Endothelial cell of umbilical vein (primary cell): Measurements from ENCODE around the gene DNAH11. TPM values are rescaled to one million over a fixed set of nuclear protein-coding genes. Genes with fewer than 3 reads are reported as not detected.

Source experiments
- BruUV-seq: library from RNA; stranded (reverse); fragments of 400-500 nt; replicated peaks from 2 replicates; lab custom pipeline; 2021; lab: Mats Ljungman, UMichigan
- CTCF ChIA-PET: fragments of 300-600, 350-600 bp; sonication (Branson Sonifier 250); formaldehyde crosslinking; loops from one replicate; lab custom pipeline; 2021; ENCODE audit warnings: antibody characterized with exemption, inconsistent platforms; lab: Charles Lee
- POLR2A ChIA-PET: fragments of 300-600, 350-600 bp; sonication (Branson Sonifier 250); formaldehyde crosslinking; loops from one replicate; lab custom pipeline; 2021; ENCODE audit warnings: antibody characterized with exemption, inconsistent platforms; lab: Charles Lee
- DNase-seq: peaks from one replicate; pipeline ENCODE4 v3.0.0-alpha.2; 2011; ENCODE audit warnings: low read depth, low spot score
- FAIRE-seq: peaks from 2 replicates; lab custom pipeline; 2011; peaks lifted over from hg19 to GRCh38; lab: Jason Lieb, UNC
- H2AFZ ChIP-seq: 2 replicates; pipeline ENCODE4 v1.6.0; 2012; ENCODE audit warnings: low read depth, low read length, control low read depth, inconsistent platforms
- H3K27ac ChIP-seq: 2 replicates; pipeline ENCODE4 v1.5.1; 2011; ENCODE audit warnings: low read depth, mild to moderate bottlenecking, control low read depth, low read length, moderate library complexity; ENCODE audit not compliant: insufficient read depth
- H3K27me3 ChIP-seq, 2 experiments: 2 replicates each; pipeline versions ENCODE4 v1.6.0 to v1.6.1; 2011; ENCODE audit warnings: low read length in 2 of 2, mixed read lengths in 1 of 2; ENCODE audit not compliant: control insufficient read depth in 2 of 2, insufficient read depth in 2 of 2
- H3K36me3 ChIP-seq, 2 experiments: 2 replicates in 1 of 2; 3 replicates in 1 of 2; pipeline ENCODE4 v1.5.1; 2011; ENCODE audit warnings: low read length in 2 of 2, mild to moderate bottlenecking in 1 of 2, moderate library complexity in 1 of 2; ENCODE audit not compliant: control insufficient read depth in 2 of 2, insufficient read depth in 2 of 2; ENCODE audit errors: extremely low read depth in 1 of 2
- H3K4me1 ChIP-seq: 3 replicates; pipeline ENCODE4 v1.5.1; 2011; ENCODE audit warnings: mild to moderate bottlenecking, low read length; ENCODE audit not compliant: control insufficient read depth, insufficient read depth; ENCODE audit errors: extremely low read depth
- H3K4me2 ChIP-seq: 2 replicates; pipeline ENCODE4 v1.6.1; 2011; ENCODE audit warnings: low read length, control low read depth, mixed read lengths; ENCODE audit not compliant: insufficient read depth
- H3K4me3 ChIP-seq, 3 experiments: fragments of 200-600 bp in 1 of 3; sonication (generic), shearing (Covaris generic) in 1 of 3; replicated peaks in 1 of 3; 2 replicates each; pipeline ENCODE4 v1.5.1; 2011 to 2016; ENCODE audit warnings: control low read depth in 3 of 3, low read length in 3 of 3, mild to moderate bottlenecking in 2 of 3, inconsistent platforms in 1 of 3, low read depth in 1 of 3, moderate library complexity in 1 of 3; ENCODE audit not compliant: insufficient read depth in 1 of 3
- H3K79me2 ChIP-seq: 2 replicates; pipeline ENCODE4 v1.6.0; 2012; ENCODE audit warnings: low read length, inconsistent platforms; ENCODE audit not compliant: control insufficient read depth, insufficient read depth
- H3K9ac ChIP-seq: replicated peaks from 2 replicates; pipeline ENCODE3; 2011; ENCODE audit warnings: low read length, control low read depth; ENCODE audit not compliant: insufficient read depth; ENCODE audit errors: extremely low read depth
- H3K9me1 ChIP-seq: replicated peaks from 3 replicates; pipeline ENCODE4 v1.6.0; 2011; ENCODE audit warnings: mild to moderate bottlenecking, low read length; ENCODE audit not compliant: control insufficient read depth, insufficient read depth; ENCODE audit errors: extremely low read depth
- H3K9me3 ChIP-seq: replicated peaks from 2 replicates; pipeline ENCODE4 v1.5.1; 2012; ENCODE audit warnings: low read length, inconsistent platforms; ENCODE audit not compliant: control insufficient read depth, insufficient read depth
- H4K20me1 ChIP-seq: replicated peaks from 2 replicates; pipeline ENCODE3; 2011; ENCODE audit warnings: mild to moderate bottlenecking, low read length; ENCODE audit not compliant: control insufficient read depth, insufficient read depth; ENCODE audit errors: extremely low read depth
- CTCF ChIP-seq, 2 donors: IDR thresholded peaks; 1 replicate in 1 of 2; 2 replicates in 1 of 2; pipeline ENCODE4 v1.5.1; 2011; ENCODE audit warnings: low read length in 2 of 2, mild to moderate bottlenecking in 2 of 2, moderate library complexity in 2 of 2, control low read depth in 1 of 2, inconsistent platforms in 1 of 2, low read depth in 1 of 2; ENCODE audit not compliant: insufficient read depth in 1 of 2; ENCODE audit errors: extremely low read depth in 1 of 2
- EZH2 ChIP-seq: IDR thresholded peaks from 2 replicates; pipeline ENCODE4 v1.6.1; 2012; ENCODE audit warnings: borderline replicate concordance, low read depth, mild to moderate bottlenecking, moderate library complexity, low read length, inconsistent platforms; ENCODE audit not compliant: severe bottlenecking
- FOS ChIP-seq: IDR thresholded peaks from 2 replicates; pipeline ENCODE4 v1.6.1; 2011; ENCODE audit warnings: mild to moderate bottlenecking, low read length, moderate library complexity, borderline replicate concordance; ENCODE audit not compliant: insufficient read depth
- GATA2 ChIP-seq: IDR thresholded peaks from 2 replicates; pipeline ENCODE4 v1.7.0; 2011; ENCODE audit warnings: low read depth, mild to moderate bottlenecking, moderate library complexity, mixed read lengths, low read length; ENCODE audit not compliant: insufficient read length, insufficient read depth
- JUN ChIP-seq: IDR thresholded peaks from 2 replicates; pipeline ENCODE4 v1.6.1; 2011; ENCODE audit warnings: borderline replicate concordance, low read depth; ENCODE audit not compliant: insufficient read length, insufficient read depth
- MAX ChIP-seq: IDR thresholded peaks from 2 replicates; pipeline ENCODE4 v1.6.1; 2011; ENCODE audit not compliant: insufficient read depth, insufficient read length
- MYC ChIP-seq: IDR thresholded peaks from one replicate; pipeline ENCODE4 v1.6.1; 2011; ENCODE audit warnings: mild to moderate bottlenecking, low read depth, low read length
- POLR2A ChIP-seq: IDR thresholded peaks from 2 replicates; pipeline ENCODE4 v1.6.1; 2012; ENCODE audit warnings: low read depth, mild to moderate bottlenecking, control low read depth, low read length
- POLR2AphosphoS5 ChIP-seq: IDR thresholded peaks from 2 replicates; pipeline ENCODE4 v1.6.1; 2012; ENCODE audit warnings: low read depth, mild to moderate bottlenecking, control low read depth, low read length, moderate library complexity; ENCODE audit not compliant: insufficient read depth
- dilution Hi-C: fragments of 300-500 bp; cut with MboI; formaldehyde crosslinking; loops from one replicate; pipeline ENCODE4 v1.15.0; 2019; ENCODE audit warnings: low sequenced_read_pairs; ENCODE audit not compliant: extremely low pct_ligation_motif_present
- intact Hi-C: fragments of 100-400 bp; cut with micrococcal nuclease; formaldehyde crosslinking; loops from one replicate; pipeline ENCODE4 v1.10.0; 2022
- polyA plus RNA-seq, 4 experiments: library from polyadenylated mRNA; depleted of rRNA in 3 of 4; stranded (reverse) in 3 of 4; unstranded in 1 of 4; fragments of >200 nt; gene quantifications; 2 replicates each; pipeline versions ENCODE4 v1.2.1 to v1.2.3, GENCODE V29; 2011 to 2012; ENCODE audit warnings: missing spikeins in 1 of 4
- total RNA-seq: library from RNA; stranded (reverse); gene quantifications from 2 replicates; pipeline ENCODE4 v1.2.3, GENCODE V29; 2021

Gene DNAH11
- total and polyA plus RNA-seq, 2 donors (not counting 3 experiments of a cell fraction or from before 2014, with no cell fraction given), result 0.69 to 0.91 TPM

GRCh38 chr7:21948364-21948763 lies 405.5 kb downstream of the DNAH11 start:
- no TSS peak for BruUV-seq
- Histone ChIP-seq H4K20me1 (no peaks in the 10 kb centered on the region), H3K9me1 (no peaks in the 10 kb centered on the region), H3K9me3 (no peaks in the 10 kb centered on the region), H3K4me1 (peaks cover 32% of the 10 kb centered on the region), H3K4me3 (no peak overlapping the region), H2AFZ (no peak overlapping the region), H3K4me2 (no peak overlapping the region), H3K79me2 (peaks cover 16% of the 10 kb centered on the region), H3K9ac (no peak overlapping the region), H3K36me3 (no peaks in the 10 kb centered on the region), H3K27me3 (no peaks in the 10 kb centered on the region), H3K27ac (no peak overlapping the region)
- ChIA-PET POLR2A (no interaction called here), CTCF (interaction anchor here (0.6 kb wide), 1 partner anchor 310 kb away, joined by 4 read pairs; no protein-coding TSS in a partner anchor)
- intact Hi-C loops (loop anchor here (5.0 to 10.0 kb wide), 4 partner anchors 134 to 1164 kb away; partner anchors contain the start of gene SP8), dilution Hi-C loops (no loop called here)
- TF ChIP-seq POLR2A (no peak), MAX (no peak), GATA2 (no peak), POLR2AphosphoS5 (no peak), CTCF (IDR thresholded peaks at IDR 0.05; ENCODE audit: extremely low read depth in 1 of 2, insufficient read depth in 1 of 2, low read depth in 1 of 2, low read length in 2 of 2) (no peak), JUN (no peak), EZH2 (no peak), MYC (no peak), FOS (no peak)
- FAIRE-seq (no peak), DNase-seq (no peak)
